Tibial nerve (tissue), 4 donors: Measurements from ENCODE around the gene IRF1. TPM values are rescaled to one million over a fixed set of nuclear protein-coding genes. Genes with fewer than 3 reads are reported as not detected.
A peak's percentile ranks its signal among the peaks of the same experiment; 100 is the strongest.

Experiments
- DNase-seq, 2 donors: peaks; one replicate each; pipeline ENCODE4 v3.0.0-alpha.2; 2019; ENCODE audit warnings: low spot score in 2 of 2
- H3K27ac ChIP-seq, 4 donors: fragments of 200-600 bp; sonication (generic) in 3 of 4; one replicate each; pipeline ENCODE4 v1.5.1; 2017 to 2019; ENCODE audit warnings: mild to moderate bottlenecking in 1 of 4
- H3K27me3 ChIP-seq, 2 donors: fragments of 200-600 bp; sonication (generic) in 1 of 2; one replicate each; pipeline versions ENCODE4 v1.5.1 to v1.6.0; 2017 to 2019
- H3K36me3 ChIP-seq, 3 donors: fragments of 200-600 bp; sonication (generic); one replicate each; pipeline ENCODE4 v1.5.1; 2018 to 2019
- H3K4me1 ChIP-seq, 4 donors: fragments of 200-600 bp; sonication (generic) in 3 of 4; one replicate each; pipeline ENCODE4 v1.5.1; 2017 to 2019
- H3K4me3 ChIP-seq, 4 donors: fragments of 200-600 bp; sonication (generic) in 3 of 4; one replicate each; pipeline ENCODE4 v1.5.1; 2017 to 2019; ENCODE audit warnings: mild to moderate bottlenecking in 1 of 4, moderate library complexity in 1 of 4
- H3K9me3 ChIP-seq, 4 donors: fragments of 200-600 bp; sonication (generic) in 3 of 4; one replicate each; pipeline ENCODE4 v1.5.1; 2017 to 2019
- CTCF ChIP-seq, 5 experiments: fragments of 200-600 bp in 3 of 5; fragments of 450-650 bp in 2 of 5; sonication (generic) in 3 of 5; IDR thresholded peaks; one replicate each; pipeline ENCODE4 v1.5.1; 2016 to 2019; ENCODE audit warnings: antibody characterized with exemption in 5 of 5, mild to moderate bottlenecking in 3 of 5, moderate library complexity in 2 of 5
- EP300 ChIP-seq, 2 donors: sonication (generic); formaldehyde crosslinking; IDR thresholded peaks; one replicate each; pipeline ENCODE4 v1.6.1; 2017; ENCODE audit warnings: antibody characterized with exemption in 2 of 2, mild to moderate bottlenecking in 1 of 2
- POLR2A ChIP-seq, 2 donors: fragments of 450-650 bp; IDR thresholded peaks; one replicate each; pipeline ENCODE4 v1.6.1; 2017; ENCODE audit warnings: antibody characterized with exemption in 2 of 2, mild to moderate bottlenecking in 2 of 2, moderate library complexity in 2 of 2
- WGBS, 2 donors: methylation state at CpG; one replicate each; pipeline ENCODE4 v1.1.5; 2018; 5-methylcytosine and 5-hydroxymethylcytosine counted together
- total RNA-seq, 4 donors: library from RNA; depleted of rRNA; stranded (reverse); fragments of >200 nt; gene quantifications; one replicate each; pipeline ENCODE4 v1.1.0, GENCODE V29; 2016

Gene IRF1
- total RNA-seq, 4 donors from 2014 or later: 15.1 to 36.9 (median 28.4) TPM

- WGBS, 2 donors: 32 to 35% methylated on average over 6 of the region's 6 CpGs
- Histone ChIP-seq H3K4me3 (no peak overlapping the region), H3K27me3 (no peaks in the 10 kb centered on the region), H3K4me1 (peaks cover 0 to 52% (median 25%) of the 10 kb centered on the region in 4 donors), H3K9me3 (no peaks in the 10 kb centered on the region), H3K27ac (peak overlapping the region in 3 of 4 donors; percentile 52 to 84 (median 65)), H3K36me3 (peaks cover 0 to 15% (median 0%) of the 10 kb centered on the region in 3 donors)
- DNase-seq: peak; percentile 73 to 89
- TF ChIP-seq CTCF (IDR thresholded peaks at IDR 0.05) (no peak), EP300 (IDR thresholded peaks at IDR 0.05) (peak in 1 of 2 donors; percentile 76)
These were observed 44.0 kb downstream of the IRF1 start for GRCh38 chr5:132446621-132447020.

- Histone ChIP-seq H3K27ac (peak overlapping the region in 3 of 4 donors; percentile 52 to 84 (median 65)), H3K4me1 (peaks cover 0 to 59% (median 25%) of the 10 kb centered on the region in 4 donors), H3K4me3 (no peak overlapping the region), H3K9me3 (no peaks in the 10 kb centered on the region), H3K27me3 (no peaks in the 10 kb centered on the region), H3K36me3 (peaks cover 0 to 10% (median 0%) of the 10 kb centered on the region in 3 donors)
- 28 to 42% methylated on average over 2 to 3 of the region's 3 CpGs for WGBS, 2 donors
- TF ChIP-seq CTCF (IDR thresholded peaks at IDR 0.05): no peak
- no peak for DNase-seq
These were observed 44.6 kb downstream of the IRF1 start for GRCh38 chr5:132445930-132446329.

- peaks cover 0 to 10% (median 0%) of the 10 kb centered on the region in 3 donors for H3K36me3 ChIP-seq
- peaks cover 0 to 61% (median 25%) of the 10 kb centered on the region in 4 donors for H3K4me1 ChIP-seq
- H3K4me3 ChIP-seq: no peak overlapping the region
- 83 to 92% methylated on average over 4 of the region's 4 CpGs for WGBS, 2 donors
- peak overlapping the region in 3 of 4 donors; percentile 52 to 84 (median 65) for H3K27ac ChIP-seq
- TF ChIP-seq POLR2A (IDR thresholded peaks at IDR 0.05) (no peak), EP300 (IDR thresholded peaks at IDR 0.05) (no peak), CTCF (IDR thresholded peaks at IDR 0.05) (no peak)
- no peak for DNase-seq
- no peaks in the 10 kb centered on the region for H3K27me3 ChIP-seq
- no peaks in the 10 kb centered on the region for H3K9me3 ChIP-seq
These were observed 45.0 kb downstream of the IRF1 start for GRCh38 chr5:132445640-132445923.

- H3K27ac ChIP-seq: peak overlapping the region in 2 of 4 donors; percentile 52 to 84
- no peaks in the 10 kb centered on the region for H3K9me3 ChIP-seq
- 84 to 86% methylated on average over 5 of the region's 5 CpGs for WGBS, 2 donors
- peaks cover 0 to 67% (median 28%) of the 10 kb centered on the region in 4 donors for H3K4me1 ChIP-seq
- H3K36me3 ChIP-seq: peaks cover 0 to 10% (median 0%) of the 10 kb centered on the region in 3 donors
- no peak for DNase-seq
- H3K27me3 ChIP-seq: no peaks in the 10 kb centered on the region
- no peak for TF ChIP-seq CTCF (IDR thresholded peaks at IDR 0.05)
- no peak for TF ChIP-seq EP300 (IDR thresholded peaks at IDR 0.05)
- no peak for TF ChIP-seq POLR2A (IDR thresholded peaks at IDR 0.05)
- no peak overlapping the region for H3K4me3 ChIP-seq
These were observed 45.5 kb downstream of the IRF1 start for GRCh38 chr5:132444841-132445639.

GRCh38 chr5:132444061-132444460, 46.5 kb downstream of the IRF1 start:
- no peaks in the 10 kb centered on the region for H3K27me3 ChIP-seq
- TF ChIP-seq EP300 (IDR thresholded peaks at IDR 0.05): no peak
- TF ChIP-seq CTCF (IDR thresholded peaks at IDR 0.05): no peak
- no peak for TF ChIP-seq POLR2A (IDR thresholded peaks at IDR 0.05)
- H3K36me3 ChIP-seq: peaks cover 0 to 2% (median 0%) of the 10 kb centered on the region in 3 donors
- 79 to 86% methylated on average over 7 of the region's 7 CpGs for WGBS, 2 donors
- no peak for DNase-seq
- peaks cover 0 to 77% (median 36%) of the 10 kb centered on the region in 4 donors for H3K4me1 ChIP-seq
- no peak overlapping the region for H3K4me3 ChIP-seq
- no peak overlapping the region for H3K27ac ChIP-seq
- H3K9me3 ChIP-seq: no peaks in the 10 kb centered on the region
